ENCODE data around the gene FEN1.

GRCh38 chr11:61836193-61836592, 43.5 kb downstream of the FEN1 start:
- TF ChIP-seq NFIC (IDR thresholded peaks at IDR 0.05) (no peak), RAD21 (IDR thresholded peaks at IDR 0.05; ENCODE audit: low read depth) (no peak)
